A673 (cell line): ENCODE data around the gene CNPPD1.

Experiments
- EZH2 ChIP-seq: fragments of 200-600 bp; sonication (generic); IDR thresholded peaks from 2 replicates; pipeline ENCODE4 v1.6.1; 2017; ENCODE audit warnings: borderline replicate concordance, low read depth, mild to moderate bottlenecking, mixed read lengths, antibody characterized with exemption, low read length; ENCODE audit not compliant: poor library complexity, severe bottlenecking
- TF ChIP-seq, protein P1 (sequence below): fragments of 300-800, 200-600 bp; sonication (generic); conservative IDR thresholded peaks from 2 replicates; pipeline ENCODE4 v1.5.1; 2017; ENCODE audit warnings: low read depth, mild to moderate bottlenecking, antibody characterized with exemption, low read length, moderate library complexity, mixed read lengths

DNA sequence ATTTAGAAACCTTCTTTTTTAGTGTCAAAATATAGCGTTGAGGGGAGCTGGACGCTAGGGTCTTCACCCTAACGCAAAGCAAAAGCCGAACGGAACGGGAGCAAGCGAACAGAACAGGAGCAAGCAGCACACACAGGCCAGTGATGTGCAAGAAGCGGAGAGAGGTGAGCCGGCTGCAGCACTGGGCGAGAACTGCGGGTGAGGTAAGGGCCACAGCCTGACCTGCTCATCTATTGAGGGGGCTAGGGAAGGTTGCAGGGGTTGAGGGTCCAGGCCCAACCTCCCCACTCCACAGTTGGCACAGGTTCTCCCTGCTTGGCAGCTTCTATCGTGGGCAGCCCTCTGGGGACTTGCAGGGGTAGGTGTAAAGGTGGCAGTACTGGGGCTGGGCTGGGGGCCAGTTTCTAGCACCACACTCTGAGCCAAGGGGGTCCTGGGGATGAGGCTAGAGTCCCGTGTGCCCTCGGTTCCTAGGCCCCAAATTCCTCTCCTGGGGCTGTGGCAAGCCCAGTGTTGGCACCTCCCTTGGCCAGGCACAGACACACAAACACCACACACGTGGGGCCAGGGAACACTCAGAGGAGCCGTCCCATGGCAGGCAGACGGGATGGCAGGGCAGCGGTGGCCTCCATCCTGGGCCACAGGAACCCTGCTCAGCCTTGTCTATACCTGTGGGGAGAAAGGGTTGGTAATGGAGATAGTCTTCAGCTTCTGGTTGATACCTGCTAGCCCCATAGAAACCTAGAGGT, 43.2 kb upstream of the CNPPD1 start:
- TF ChIP-seq, protein P1, sequence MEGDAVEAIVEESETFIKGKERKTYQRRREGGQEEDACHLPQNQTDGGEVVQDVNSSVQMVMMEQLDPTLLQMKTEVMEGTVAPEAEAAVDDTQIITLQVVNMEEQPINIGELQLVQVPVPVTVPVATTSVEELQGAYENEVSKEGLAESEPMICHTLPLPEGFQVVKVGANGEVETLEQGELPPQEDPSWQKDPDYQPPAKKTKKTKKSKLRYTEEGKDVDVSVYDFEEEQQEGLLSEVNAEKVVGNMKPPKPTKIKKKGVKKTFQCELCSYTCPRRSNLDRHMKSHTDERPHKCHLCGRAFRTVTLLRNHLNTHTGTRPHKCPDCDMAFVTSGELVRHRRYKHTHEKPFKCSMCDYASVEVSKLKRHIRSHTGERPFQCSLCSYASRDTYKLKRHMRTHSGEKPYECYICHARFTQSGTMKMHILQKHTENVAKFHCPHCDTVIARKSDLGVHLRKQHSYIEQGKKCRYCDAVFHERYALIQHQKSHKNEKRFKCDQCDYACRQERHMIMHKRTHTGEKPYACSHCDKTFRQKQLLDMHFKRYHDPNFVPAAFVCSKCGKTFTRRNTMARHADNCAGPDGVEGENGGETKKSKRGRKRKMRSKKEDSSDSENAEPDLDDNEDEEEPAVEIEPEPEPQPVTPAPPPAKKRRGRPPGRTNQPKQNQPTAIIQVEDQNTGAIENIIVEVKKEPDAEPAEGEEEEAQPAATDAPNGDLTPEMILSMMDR = no peak
- no peak for TF ChIP-seq EZH2
